ENCODE results near the gene PANK4.
"Not testable (repeated sequence)": the region's sequence is repeated elsewhere in the genome, so short reads cannot be mapped to it uniquely, and the experiment has no call there.

DNA sequence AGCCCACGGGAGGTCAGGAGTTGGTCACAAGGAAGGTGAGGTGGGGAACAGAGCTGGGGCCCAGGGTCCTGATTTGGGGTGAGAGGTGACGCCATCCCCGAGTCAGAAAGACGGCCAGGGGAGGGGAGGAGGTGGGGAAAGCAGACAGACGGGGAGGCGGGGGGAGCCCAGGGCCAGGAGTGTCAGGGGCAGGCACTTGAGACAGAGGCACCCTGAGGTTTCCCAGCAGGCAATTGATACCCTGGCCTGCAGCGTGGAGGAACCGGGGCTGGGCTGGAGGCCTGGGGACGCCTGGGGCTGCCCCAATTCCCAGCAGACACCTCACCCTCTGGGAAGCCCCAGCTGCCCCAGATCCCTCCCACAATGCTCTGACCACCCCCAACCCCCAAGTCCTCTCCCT is 26.7 kb upstream of the PANK4 start:
- TF ChIP-seq, protein P1, sequence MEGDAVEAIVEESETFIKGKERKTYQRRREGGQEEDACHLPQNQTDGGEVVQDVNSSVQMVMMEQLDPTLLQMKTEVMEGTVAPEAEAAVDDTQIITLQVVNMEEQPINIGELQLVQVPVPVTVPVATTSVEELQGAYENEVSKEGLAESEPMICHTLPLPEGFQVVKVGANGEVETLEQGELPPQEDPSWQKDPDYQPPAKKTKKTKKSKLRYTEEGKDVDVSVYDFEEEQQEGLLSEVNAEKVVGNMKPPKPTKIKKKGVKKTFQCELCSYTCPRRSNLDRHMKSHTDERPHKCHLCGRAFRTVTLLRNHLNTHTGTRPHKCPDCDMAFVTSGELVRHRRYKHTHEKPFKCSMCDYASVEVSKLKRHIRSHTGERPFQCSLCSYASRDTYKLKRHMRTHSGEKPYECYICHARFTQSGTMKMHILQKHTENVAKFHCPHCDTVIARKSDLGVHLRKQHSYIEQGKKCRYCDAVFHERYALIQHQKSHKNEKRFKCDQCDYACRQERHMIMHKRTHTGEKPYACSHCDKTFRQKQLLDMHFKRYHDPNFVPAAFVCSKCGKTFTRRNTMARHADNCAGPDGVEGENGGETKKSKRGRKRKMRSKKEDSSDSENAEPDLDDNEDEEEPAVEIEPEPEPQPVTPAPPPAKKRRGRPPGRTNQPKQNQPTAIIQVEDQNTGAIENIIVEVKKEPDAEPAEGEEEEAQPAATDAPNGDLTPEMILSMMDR (IDR thresholded peaks at IDR 0.05): not testable (repeated sequence)
- not testable (repeated sequence) for TF ChIP-seq POLR2A (IDR thresholded peaks at IDR 0.05)

Data from Peyer's patch (tissue), 4 donors.